ENCODE results near the gene UGT1A3.

The UGT1A3 gene

GRCh38 chr2:233758849-233759248 is 30.0 kb downstream of the UGT1A3 start:
- no peak overlapping the region for H3K27ac Mint-ChIP-seq
- no peaks in the 10 kb centered on the region for H3K9me3 Mint-ChIP-seq
- peaks cover 4% of the 10 kb centered on the region for H3K27me3 Mint-ChIP-seq
- H3K4me3 Mint-ChIP-seq: no peak overlapping the region
- intact Hi-C loops (cut with micrococcal nuclease): no loop called here
- H3K36me3 Mint-ChIP-seq (ENCODE audit: low read depth): no peaks in the 10 kb centered on the region
- H3K4me1 Mint-ChIP-seq (ENCODE audit: low read depth): no peaks in the 10 kb centered on the region

- H3K27ac Mint-ChIP-seq: no peak within 1 kb of the TSS
Measured at GRCh38 chr2:233760043-233760442, 31.2 kb downstream of the UGT1A3 start, which contains the start of gene UGT1A1. TSS of gene UGT1A1 (plus strand) at chr2:233760270. CDS start at chr2:233760288, 18 bp downstream.

GRCh38 chr2:233761040-233761769 is 32.4 kb downstream of the UGT1A3 start:
- H3K27ac Mint-ChIP-seq: no peak overlapping the region
- no peaks in the 10 kb centered on the region for H3K36me3 Mint-ChIP-seq (ENCODE audit: low read depth)
- no peaks in the 10 kb centered on the region for H3K4me1 Mint-ChIP-seq (ENCODE audit: low read depth)
- no peak overlapping the region for H3K4me3 Mint-ChIP-seq
- H3K9me3 Mint-ChIP-seq: peaks cover 3% of the 10 kb centered on the region
- intact Hi-C loops (cut with micrococcal nuclease): no loop called here
- peaks cover 7% of the 10 kb centered on the region for H3K27me3 Mint-ChIP-seq

More at GRCh38 chr2:233760043-233760442, 31.2 kb downstream of the UGT1A3 start, which contains the start of gene UGT1A1:
- no peaks in the 10 kb centered on the region for H3K9me3 Mint-ChIP-seq
- no peak within 1 kb of the TSS for H3K4me3 Mint-ChIP-seq
- peaks cover 7% of the 10 kb centered on the region for H3K27me3 Mint-ChIP-seq
- intact Hi-C loops (cut with micrococcal nuclease): no loop called here
- H3K4me1 Mint-ChIP-seq (ENCODE audit: low read depth): no peaks in the 10 kb centered on the region
- no peaks in the 10 kb centered on the region for H3K36me3 Mint-ChIP-seq (ENCODE audit: low read depth)

- H3K4me1 Mint-ChIP-seq (ENCODE audit: low read depth): no peaks in the 10 kb centered on the region
- H3K9me3 Mint-ChIP-seq: peaks cover 8% of the 10 kb centered on the region
- H3K27ac Mint-ChIP-seq: no peak overlapping the region
- H3K4me3 Mint-ChIP-seq: no peak overlapping the region
- H3K36me3 Mint-ChIP-seq (ENCODE audit: low read depth): no peaks in the 10 kb centered on the region
- H3K27me3 Mint-ChIP-seq: peaks cover 7% of the 10 kb centered on the region
- intact Hi-C loops (cut with micrococcal nuclease): no loop called here
Measured at GRCh38 chr2:233764264-233764663, 35.4 kb downstream of the UGT1A3 start.

GRCh38 chr2:233764761-233765160 is 35.9 kb downstream of the UGT1A3 start:
- no peaks in the 10 kb centered on the region for H3K4me1 Mint-ChIP-seq (ENCODE audit: low read depth)
- H3K4me3 Mint-ChIP-seq: no peak overlapping the region
- H3K27me3 Mint-ChIP-seq: peaks cover 7% of the 10 kb centered on the region
- intact Hi-C loops (cut with micrococcal nuclease): no loop called here
- no peaks in the 10 kb centered on the region for H3K36me3 Mint-ChIP-seq (ENCODE audit: low read depth)
- no peak overlapping the region for H3K27ac Mint-ChIP-seq
- peaks cover 8% of the 10 kb centered on the region for H3K9me3 Mint-ChIP-seq

GRCh38 chr2:233766416-233766815 is 37.6 kb downstream of the UGT1A3 start:
- Mint-ChIP-seq H3K36me3 (ENCODE audit: low read depth) (no peaks in the 10 kb centered on the region), H3K27ac (no peak overlapping the region), H3K27me3 (peaks cover 7% of the 10 kb centered on the region), H3K9me3 (peaks cover 8% of the 10 kb centered on the region), H3K4me3 (no peak overlapping the region), H3K4me1 (ENCODE audit: low read depth) (no peaks in the 10 kb centered on the region)
- intact Hi-C loops (cut with micrococcal nuclease): no loop called here

GRCh38 chr2:233768076-233768475 is 39.2 kb downstream of the UGT1A3 start:
- no peak overlapping the region for H3K4me3 Mint-ChIP-seq

GRCh38 chr2:233769260-233769659 is 40.4 kb downstream of the UGT1A3 start:
- no peaks in the 10 kb centered on the region for H3K4me1 Mint-ChIP-seq (ENCODE audit: low read depth)
- no peak overlapping the region for H3K27ac Mint-ChIP-seq
- H3K36me3 Mint-ChIP-seq (ENCODE audit: low read depth): no peaks in the 10 kb centered on the region
- H3K4me3 Mint-ChIP-seq: no peak overlapping the region
- peaks cover 5% of the 10 kb centered on the region for H3K27me3 Mint-ChIP-seq
- intact Hi-C loops (cut with micrococcal nuclease): no loop called here
- peaks cover 8% of the 10 kb centered on the region for H3K9me3 Mint-ChIP-seq

More at GRCh38 chr2:233768076-233768475, 39.2 kb downstream of the UGT1A3 start:
- intact Hi-C loops (cut with micrococcal nuclease): no loop called here
- H3K27ac Mint-ChIP-seq: no peak overlapping the region
- H3K36me3 Mint-ChIP-seq (ENCODE audit: low read depth): no peaks in the 10 kb centered on the region
- peaks cover 7% of the 10 kb centered on the region for H3K27me3 Mint-ChIP-seq
- H3K4me1 Mint-ChIP-seq (ENCODE audit: low read depth): no peaks in the 10 kb centered on the region
- H3K9me3 Mint-ChIP-seq: peaks cover 8% of the 10 kb centered on the region

- intact Hi-C loops (cut with micrococcal nuclease): no loop called here
- no peaks in the 10 kb centered on the region for H3K36me3 Mint-ChIP-seq (ENCODE audit: low read depth)
- no peak overlapping the region for H3K27ac Mint-ChIP-seq
- H3K4me3 Mint-ChIP-seq: no peak overlapping the region
- peaks cover 22% of the 10 kb centered on the region for H3K9me3 Mint-ChIP-seq
- H3K27me3 Mint-ChIP-seq: peaks cover 2% of the 10 kb centered on the region
- no peaks in the 10 kb centered on the region for H3K4me1 Mint-ChIP-seq (ENCODE audit: low read depth)
Measured at GRCh38 chr2:233772153-233772552, 43.3 kb downstream of the UGT1A3 start.

- H3K36me3 Mint-ChIP-seq (ENCODE audit: low read depth): no peaks in the 10 kb centered on the region
- peaks cover 22% of the 10 kb centered on the region for H3K9me3 Mint-ChIP-seq
- intact Hi-C loops (cut with micrococcal nuclease): no loop called here
- H3K4me1 Mint-ChIP-seq (ENCODE audit: low read depth): no peaks in the 10 kb centered on the region
- H3K27ac Mint-ChIP-seq: no peak overlapping the region
- no peak overlapping the region for H3K4me3 Mint-ChIP-seq
- peaks cover 1% of the 10 kb centered on the region for H3K27me3 Mint-ChIP-seq
Measured at GRCh38 chr2:233772583-233772982, 43.7 kb downstream of the UGT1A3 start.

GRCh38 chr2:233773854-233774253 is 45.0 kb downstream of the UGT1A3 start:
- Mint-ChIP-seq H3K9me3 (peaks cover 22% of the 10 kb centered on the region), H3K27me3 (no peaks in the 10 kb centered on the region), H3K36me3 (ENCODE audit: low read depth) (no peaks in the 10 kb centered on the region), H3K4me3 (no peak overlapping the region), H3K27ac (no peak overlapping the region), H3K4me1 (ENCODE audit: low read depth) (no peaks in the 10 kb centered on the region)
- intact Hi-C loops (cut with micrococcal nuclease): no loop called here

GRCh38 chr2:233775414-233775813 is 46.6 kb downstream of the UGT1A3 start:
- intact Hi-C loops (cut with micrococcal nuclease): no loop called here
- Mint-ChIP-seq H3K4me3 (no peak overlapping the region), H3K9me3 (peaks cover 22% of the 10 kb centered on the region), H3K36me3 (ENCODE audit: low read depth) (no peaks in the 10 kb centered on the region), H3K27ac (no peak overlapping the region), H3K27me3 (no peaks in the 10 kb centered on the region), H3K4me1 (ENCODE audit: low read depth) (no peaks in the 10 kb centered on the region)

GRCh38 chr2:233778030-233778429 is 49.2 kb downstream of the UGT1A3 start, which contains the start of gene MROH2A:
TSS of gene MROH2A (plus strand) at chr2:233778330. CDS start at chr2:233779359, 1,029 bp downstream.
- H3K4me3 Mint-ChIP-seq: no peak within 1 kb of the TSS
- no peaks in the 10 kb centered on the region for H3K27me3 Mint-ChIP-seq
- H3K4me1 Mint-ChIP-seq (ENCODE audit: low read depth): no peaks in the 10 kb centered on the region
- H3K27ac Mint-ChIP-seq: no peak within 1 kb of the TSS
- intact Hi-C loops (cut with micrococcal nuclease): no loop called here
- peaks cover 22% of the 10 kb centered on the region for H3K9me3 Mint-ChIP-seq
- H3K36me3 Mint-ChIP-seq (ENCODE audit: low read depth): no peaks in the 10 kb centered on the region

GRCh38 chr2:233779722-233780121 is 50.9 kb downstream of the UGT1A3 start:
- H3K4me1 Mint-ChIP-seq (ENCODE audit: low read depth): no peaks in the 10 kb centered on the region

GRCh38 chr2:233780771-233781170 is 51.9 kb downstream of the UGT1A3 start:
- intact Hi-C loops (cut with micrococcal nuclease): no loop called here
- Mint-ChIP-seq H3K4me1 (ENCODE audit: low read depth) (no peaks in the 10 kb centered on the region), H3K36me3 (ENCODE audit: low read depth) (no peaks in the 10 kb centered on the region), H3K9me3 (peaks cover 19% of the 10 kb centered on the region), H3K27me3 (no peaks in the 10 kb centered on the region), H3K4me3 (no peak overlapping the region), H3K27ac (no peak overlapping the region)

More at GRCh38 chr2:233779722-233780121, 50.9 kb downstream of the UGT1A3 start:
- Mint-ChIP-seq H3K27ac (no peak overlapping the region), H3K4me3 (no peak overlapping the region), H3K9me3 (peaks cover 22% of the 10 kb centered on the region), H3K36me3 (ENCODE audit: low read depth) (no peaks in the 10 kb centered on the region), H3K27me3 (no peaks in the 10 kb centered on the region)
- intact Hi-C loops (cut with micrococcal nuclease): no loop called here

All from dendritic cell treated with granulocyte-macrophage colony-stimulating factor and Interleukin-4, amounts not matched to agents 40 ng/mL and 50 ng/mL, for 4 days (primary cell).